Smooth muscle cell of trachea (primary cell): ENCODE results near the gene IL10RB. TPM values are rescaled to one million over a fixed set of nuclear protein-coding genes. Genes with fewer than 3 reads are reported as not detected.

Experiments
- total RNA-seq: library from RNA; depleted of rRNA; stranded (reverse); fragments of >200 nt; gene quantifications from 2 replicates; pipeline ENCODE4 v1.2.1, GENCODE V29; 2014

The IL10RB gene
- total RNA-seq: 55.6 and 60.4 TPM in 2 replicates

GRCh38 chr21:33266050-33266788, at the start of gene IL10RB:
TSS of gene IL10RB (plus strand) at chr21:33266367. CDS start at chr21:33266466, 99 bp downstream.

GRCh38 chr21:33229784-33230544, 36.2 kb upstream of the IL10RB start, which contains the start of gene IFNAR2:
TSS of gene IFNAR2 (plus strand) at chr21:33229938. CDS start at chr21:33241923, 11,985 bp downstream.

GRCh38 chr21:33324291-33325221, 58.4 kb downstream of the IL10RB start, which contains the start of gene IFNAR1:
TSS of gene IFNAR1 (plus strand) at chr21:33324970. CDS start at chr21:33325056, 86 bp downstream.

Other genes starting within 250 kb of the IL10RB start
- not detected in 2 replicates for gene OLIG2, start 240.4 kb upstream of the IL10RB start, total RNA-seq
- not detected in 2 replicates for gene OLIG1, start 196.2 kb upstream of the IL10RB start, total RNA-seq
- gene IFNAR2, start 36.4 kb upstream of the IL10RB start, total RNA-seq: 2.5 and 5.8 TPM in 2 replicates
- gene IFNAR1, start 58.6 kb downstream of the IL10RB start, total RNA-seq: 23.9 and 27.5 TPM in 2 replicates
- gene IFNGR2, start 137.0 kb downstream of the IL10RB start, total RNA-seq: 36.4 and 44.8 TPM in 2 replicates
- gene TMEM50B, start 213.6 kb downstream of the IL10RB start, total RNA-seq: 25.8 and 37.1 TPM in 2 replicates
- gene DNAJC28, start 225.3 kb downstream of the IL10RB start, total RNA-seq: 1.3 and 3.2 TPM in 2 replicates